Activated T-cell treated with anti-CD3 and anti-CD28 coated beads for 48 hours (primary cell): ENCODE results near the gene ROBO1.

Source experiments
- DNase-seq: peaks from one replicate; pipeline ENCODE4 v3.0.0-alpha.2; 2020; ENCODE audit warnings: low read depth

The ROBO1 gene

GRCh38 chr3:78976200-78976599 lies 791.6 kb downstream of the ROBO1 start:
- no peak for DNase-seq

GRCh38 chr3:78974181-78974790 lies 793.5 kb downstream of the ROBO1 start:
- no peak for DNase-seq

- no peak for DNase-seq
These were observed 795.0 kb downstream of the ROBO1 start for GRCh38 chr3:78972617-78973301.

GRCh38 chr3:78970656-78971055 lies 797.1 kb downstream of the ROBO1 start:
- DNase-seq, result no peak

GRCh38 chr3:78969483-78969882 lies 798.3 kb downstream of the ROBO1 start:
- DNase-seq, result no peak

GRCh38 chr3:78967061-78967460 lies 800.7 kb downstream of the ROBO1 start:
- DNase-seq, result no peak

- no peak for DNase-seq
These were observed 804.0 kb downstream of the ROBO1 start for GRCh38 chr3:78963771-78964170.

- no peak for DNase-seq
These were observed 810.3 kb downstream of the ROBO1 start for GRCh38 chr3:78957456-78957855.

GRCh38 chr3:78951342-78951945 lies 816.4 kb downstream of the ROBO1 start:
- DNase-seq, result no peak

- no peak for DNase-seq
These were observed 826.2 kb downstream of the ROBO1 start for GRCh38 chr3:78941587-78941986.

- no peak for DNase-seq
These were observed 827.2 kb downstream of the ROBO1 start for GRCh38 chr3:78940626-78941025.

GRCh38 chr3:78940128-78940527 lies 827.7 kb downstream of the ROBO1 start:
- no peak for DNase-seq

GRCh38 chr3:78937475-78937874 lies 830.3 kb downstream of the ROBO1 start:
- no peak for DNase-seq

GRCh38 chr3:78927759-78928158 lies 840.0 kb downstream of the ROBO1 start:
- DNase-seq, result no peak

GRCh38 chr3:78926523-78926922 lies 841.3 kb downstream of the ROBO1 start:
- no peak for DNase-seq

- no peak for DNase-seq
These were observed 843.1 kb downstream of the ROBO1 start for GRCh38 chr3:78924711-78925110.

- DNase-seq, result no peak
These were observed 848.6 kb downstream of the ROBO1 start for GRCh38 chr3:78919021-78919755.

GRCh38 chr3:78918361-78919020 lies 849.3 kb downstream of the ROBO1 start:
- DNase-seq, result no peak

- no peak for DNase-seq
These were observed 850.3 kb downstream of the ROBO1 start for GRCh38 chr3:78917536-78917935.

- DNase-seq, result no peak
These were observed 854.1 kb downstream of the ROBO1 start for GRCh38 chr3:78913711-78914110.

- no peak for DNase-seq
These were observed 855.1 kb downstream of the ROBO1 start for GRCh38 chr3:78912687-78913086.

GRCh38 chr3:78912259-78912658 lies 855.5 kb downstream of the ROBO1 start:
- DNase-seq, result no peak
